Measurements from ENCODE around the gene OR5L1. TPM values are rescaled to one million over a fixed set of nuclear protein-coding genes. Genes with fewer than 3 reads are reported as not detected.

The OR5L1 gene
- total RNA-seq, 1 experiment from 2014 or later, result not detected

DNA sequence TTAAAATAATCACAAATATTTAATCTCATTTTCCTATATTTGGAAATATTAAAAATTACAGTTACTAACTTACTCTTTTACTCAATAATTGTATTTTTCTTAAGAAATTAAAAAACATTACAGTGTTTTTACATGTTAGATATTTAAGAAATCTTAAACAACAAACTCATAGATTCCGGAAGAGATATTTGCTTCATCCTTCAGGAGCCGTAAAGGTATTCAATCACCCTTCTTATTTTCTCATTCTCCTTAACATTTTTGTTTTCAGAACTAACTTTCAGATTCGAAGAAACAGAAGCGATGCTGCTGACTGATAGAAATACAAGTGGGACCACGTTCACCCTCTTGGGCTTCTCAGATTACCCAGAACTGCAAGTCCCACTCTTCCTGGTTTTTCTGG is 8.2 kb downstream of the OR5L1 start, which contains the start of gene OR5D18:
OR5D18 (plus strand) TSS at position 301 of the 400 bp plus-strand sequence; CDS start at position 301, 0 bp downstream.
- H3K4ac ChIP-seq (ENCODE audit: low read depth, low read length), result no peak within 1 kb of the TSS

More for the DNA sequence above, 8.2 kb downstream of the OR5L1 start, which contains the start of gene OR5D18:
- Histone ChIP-seq H3K18ac (ENCODE audit: insufficient read length, low read depth, low read length) (no peak within 1 kb of the TSS), H3K27me3 (ENCODE audit: insufficient read depth, low read length) (no peaks in the 10 kb centered on the region), H3K4me2 (ENCODE audit: insufficient read depth, insufficient read length, low read length) (no peak within 1 kb of the TSS), H3K9me3 (ENCODE audit: control insufficient read depth, low read depth, low read length) (peaks cover 62% of the 10 kb centered on the region), H4K91ac (ENCODE audit: insufficient read length, low read depth, low read length) (no peak within 1 kb of the TSS), H2AFZ (ENCODE audit: low read length) (no peak within 1 kb of the TSS), H4K5ac (ENCODE audit: insufficient read length, low read depth, low read length) (no peak within 1 kb of the TSS), H3K23me2 (ENCODE audit: insufficient read length, low read depth, low read length, poor library complexity, severe bottlenecking) (no peaks in the 10 kb centered on the region), H2BK15ac (ENCODE audit: low read depth, low read length) (no peak within 1 kb of the TSS), H2BK5ac (ENCODE audit: insufficient read length, low read length) (no peak within 1 kb of the TSS), H3K79me2 (ENCODE audit: insufficient read depth, low read length) (no peaks in the 10 kb centered on the region), H3T11ph (ENCODE audit: low read length) (no peak within 1 kb of the TSS), H3K9ac (ENCODE audit: extremely low read depth, insufficient read length, low read length) (no peak within 1 kb of the TSS), H3K56ac (ENCODE audit: insufficient read length, low read depth, low read length) (no peak within 1 kb of the TSS), H4K8ac (replicated peaks; ENCODE audit: insufficient read length, low read depth, low read length) (no peak within 1 kb of the TSS), H3K23ac (ENCODE audit: insufficient read length, low read depth, low read length) (no peak within 1 kb of the TSS), H4K20me1 (ENCODE audit: control insufficient read depth, insufficient read depth, insufficient read length) (no peaks in the 10 kb centered on the region), H2BK120ac (ENCODE audit: low read depth, low read length, poor library complexity, severe bottlenecking) (no peak within 1 kb of the TSS), H3K14ac (ENCODE audit: insufficient read depth, low read length) (no peak within 1 kb of the TSS), H2BK12ac (ENCODE audit: insufficient read length, low read depth, low read length) (no peak within 1 kb of the TSS), H3K27ac (ENCODE audit: insufficient read length, low read depth, low read length) (no peak within 1 kb of the TSS), H3K79me1 (ENCODE audit: insufficient read depth, low read depth, low read length, poor library complexity, severe bottlenecking) (no peaks in the 10 kb centered on the region), H3K4me1 (ENCODE audit: insufficient read depth, low read length) (no peaks in the 10 kb centered on the region), H2AK5ac (ENCODE audit: insufficient read length, low read length) (no peak within 1 kb of the TSS), H2BK20ac (ENCODE audit: low read depth, low read length, poor library complexity, severe bottlenecking) (no peak within 1 kb of the TSS)
- no CpG with 5 or more reads among the region's 5 CpGs for WGBS (ENCODE audit: extremely low coverage, insufficient read length, low lambda C conversion rate)
- Mint-ChIP-seq H3K27ac (no peak within 1 kb of the TSS), H3K4me3 (no peak within 1 kb of the TSS), H3K27me3 (ENCODE audit: low read depth) (no peaks in the 10 kb centered on the region; the same call in none of the 2 replicates), H3K9me3 (peaks cover 80 to 85% of the 10 kb centered on the region in 2 experiments), H3K36me3 (ENCODE audit: insufficient read depth in 1 of 3, low read depth in 3 of 3) (peaks cover 4 to 28% (median 8%) of the 10 kb centered on the region in 3 experiments), H3K4me1 (no peaks in the 10 kb centered on the region)
- DNase-seq, result no peak
- TF ChIP-seq, protein P1, sequence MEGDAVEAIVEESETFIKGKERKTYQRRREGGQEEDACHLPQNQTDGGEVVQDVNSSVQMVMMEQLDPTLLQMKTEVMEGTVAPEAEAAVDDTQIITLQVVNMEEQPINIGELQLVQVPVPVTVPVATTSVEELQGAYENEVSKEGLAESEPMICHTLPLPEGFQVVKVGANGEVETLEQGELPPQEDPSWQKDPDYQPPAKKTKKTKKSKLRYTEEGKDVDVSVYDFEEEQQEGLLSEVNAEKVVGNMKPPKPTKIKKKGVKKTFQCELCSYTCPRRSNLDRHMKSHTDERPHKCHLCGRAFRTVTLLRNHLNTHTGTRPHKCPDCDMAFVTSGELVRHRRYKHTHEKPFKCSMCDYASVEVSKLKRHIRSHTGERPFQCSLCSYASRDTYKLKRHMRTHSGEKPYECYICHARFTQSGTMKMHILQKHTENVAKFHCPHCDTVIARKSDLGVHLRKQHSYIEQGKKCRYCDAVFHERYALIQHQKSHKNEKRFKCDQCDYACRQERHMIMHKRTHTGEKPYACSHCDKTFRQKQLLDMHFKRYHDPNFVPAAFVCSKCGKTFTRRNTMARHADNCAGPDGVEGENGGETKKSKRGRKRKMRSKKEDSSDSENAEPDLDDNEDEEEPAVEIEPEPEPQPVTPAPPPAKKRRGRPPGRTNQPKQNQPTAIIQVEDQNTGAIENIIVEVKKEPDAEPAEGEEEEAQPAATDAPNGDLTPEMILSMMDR (conservative IDR thresholded peaks at IDR 0.05), result no peak

Data from H9 (cell line).